SIG-M5 (cell line): ENCODE data around the gene MEGF9.
"Not testable (repeated sequence)": the region's sequence is repeated elsewhere in the genome, so short reads cannot be mapped to it uniquely, and the experiment has no call there.

Experiments used
- DNase-seq: peaks from one replicate; lab custom pipeline; 2025; lab: John Stamatoyannopoulos, UW

Gene MEGF9

GRCh38 chr9:120655005-120655622, 59.2 kb downstream of the MEGF9 start:
- no peak for DNase-seq

GRCh38 chr9:120654272-120654671, 60.0 kb downstream of the MEGF9 start:
- DNase-seq = no peak

GRCh38 chr9:120653762-120654161, 60.5 kb downstream of the MEGF9 start:
- DNase-seq = no peak

- DNase-seq = no peak
These were observed 61.3 kb downstream of the MEGF9 start for GRCh38 chr9:120652934-120653333.

- DNase-seq = no peak
These were observed 63.9 kb downstream of the MEGF9 start for GRCh38 chr9:120650352-120650751.

GRCh38 chr9:120648581-120649197, 65.6 kb downstream of the MEGF9 start:
- DNase-seq = no peak

- no peak for DNase-seq
These were observed 67.3 kb downstream of the MEGF9 start for GRCh38 chr9:120646948-120647347.

- DNase-seq = no peak
These were observed 68.5 kb downstream of the MEGF9 start for GRCh38 chr9:120645760-120646159.

GRCh38 chr9:120643061-120643460, 71.2 kb downstream of the MEGF9 start:
- DNase-seq = no peak

- DNase-seq = no peak
These were observed 72.0 kb downstream of the MEGF9 start for GRCh38 chr9:120642129-120642770.

- DNase-seq = not testable (repeated sequence)
These were observed 73.4 kb downstream of the MEGF9 start for GRCh38 chr9:120640874-120641273.

- no peak for DNase-seq
These were observed 73.9 kb downstream of the MEGF9 start for GRCh38 chr9:120640380-120640779.

GRCh38 chr9:120637919-120638318, 76.4 kb downstream of the MEGF9 start:
- DNase-seq = no peak

- no peak for DNase-seq
These were observed 77.9 kb downstream of the MEGF9 start for GRCh38 chr9:120636194-120636957.

GRCh38 chr9:120635011-120635410, 79.3 kb downstream of the MEGF9 start:
- DNase-seq = no peak

- no peak for DNase-seq
These were observed 83.9 kb downstream of the MEGF9 start for GRCh38 chr9:120630333-120630732.

GRCh38 chr9:120628925-120629497, 85.3 kb downstream of the MEGF9 start:
- DNase-seq = not testable (repeated sequence)

GRCh38 chr9:120628207-120628924, 85.9 kb downstream of the MEGF9 start:
- DNase-seq = no peak

GRCh38 chr9:120627073-120627472, 87.2 kb downstream of the MEGF9 start:
- DNase-seq = no peak

- DNase-seq = no peak
These were observed 87.8 kb downstream of the MEGF9 start for GRCh38 chr9:120626512-120626911.

- DNase-seq = no peak
These were observed 89.0 kb downstream of the MEGF9 start for GRCh38 chr9:120625222-120625621.

GRCh38 chr9:120622790-120623189, 91.5 kb downstream of the MEGF9 start:
- no peak for DNase-seq
